ENCODE data around the gene IRF7.

IRF7 gene

GRCh38 chr11:620201-620600 is 4.5 kb upstream of the IRF7 start:
- DNase-seq (ENCODE audit: low read depth), result no peak

DNA sequence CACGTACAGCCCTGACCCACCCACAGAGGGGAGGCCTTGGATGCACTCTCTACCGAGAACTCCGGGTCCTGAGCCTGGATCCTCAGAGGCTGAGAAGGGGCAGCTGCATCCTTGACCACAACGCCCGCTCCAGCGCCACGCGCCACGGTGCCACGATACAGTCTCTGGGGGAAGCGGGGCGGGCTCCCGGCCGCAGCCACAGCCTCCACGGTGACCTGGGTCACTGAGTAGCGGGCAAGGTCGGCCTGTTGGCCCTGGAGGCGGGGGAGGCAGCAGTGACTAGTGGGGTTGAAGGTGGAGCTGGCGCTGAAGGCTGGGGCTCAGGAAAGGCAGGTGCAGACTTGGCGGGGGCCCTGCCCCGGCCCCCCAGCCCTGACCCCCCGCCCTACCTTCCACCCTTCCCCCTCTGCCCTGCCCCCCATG is 3.9 kb upstream of the IRF7 start:
- TF ChIP-seq, protein P1, sequence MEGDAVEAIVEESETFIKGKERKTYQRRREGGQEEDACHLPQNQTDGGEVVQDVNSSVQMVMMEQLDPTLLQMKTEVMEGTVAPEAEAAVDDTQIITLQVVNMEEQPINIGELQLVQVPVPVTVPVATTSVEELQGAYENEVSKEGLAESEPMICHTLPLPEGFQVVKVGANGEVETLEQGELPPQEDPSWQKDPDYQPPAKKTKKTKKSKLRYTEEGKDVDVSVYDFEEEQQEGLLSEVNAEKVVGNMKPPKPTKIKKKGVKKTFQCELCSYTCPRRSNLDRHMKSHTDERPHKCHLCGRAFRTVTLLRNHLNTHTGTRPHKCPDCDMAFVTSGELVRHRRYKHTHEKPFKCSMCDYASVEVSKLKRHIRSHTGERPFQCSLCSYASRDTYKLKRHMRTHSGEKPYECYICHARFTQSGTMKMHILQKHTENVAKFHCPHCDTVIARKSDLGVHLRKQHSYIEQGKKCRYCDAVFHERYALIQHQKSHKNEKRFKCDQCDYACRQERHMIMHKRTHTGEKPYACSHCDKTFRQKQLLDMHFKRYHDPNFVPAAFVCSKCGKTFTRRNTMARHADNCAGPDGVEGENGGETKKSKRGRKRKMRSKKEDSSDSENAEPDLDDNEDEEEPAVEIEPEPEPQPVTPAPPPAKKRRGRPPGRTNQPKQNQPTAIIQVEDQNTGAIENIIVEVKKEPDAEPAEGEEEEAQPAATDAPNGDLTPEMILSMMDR (conservative IDR thresholded peaks at IDR 0.05; ENCODE audit: low read depth, low read length), result no peak
- no peak overlapping the region for H3K4me3 ChIP-seq (ENCODE audit: low read length)
- no peak for DNase-seq (ENCODE audit: low read depth)

More at GRCh38 chr11:620201-620600, 4.5 kb upstream of the IRF7 start:
- H3K4me3 ChIP-seq (ENCODE audit: low read length), result no peak overlapping the region
- TF ChIP-seq, protein P1 (conservative IDR thresholded peaks at IDR 0.05; ENCODE audit: low read depth, low read length), result no peak

- TF ChIP-seq, protein P1 (conservative IDR thresholded peaks at IDR 0.05; ENCODE audit: low read depth, low read length), result no peak
- no peak overlapping the region for H3K4me3 ChIP-seq (ENCODE audit: low read length)
- DNase-seq (ENCODE audit: low read depth), result no peak
Measured at GRCh38 chr11:618856-619627, 3.3 kb upstream of the IRF7 start.

GRCh38 chr11:617912-618682 is 2.3 kb upstream of the IRF7 start:
- TF ChIP-seq, protein P1 (conservative IDR thresholded peaks at IDR 0.05; ENCODE audit: low read depth, low read length), result no peak
- DNase-seq (ENCODE audit: low read depth), result no peak
- no peak overlapping the region for H3K4me3 ChIP-seq (ENCODE audit: low read length)

DNA sequence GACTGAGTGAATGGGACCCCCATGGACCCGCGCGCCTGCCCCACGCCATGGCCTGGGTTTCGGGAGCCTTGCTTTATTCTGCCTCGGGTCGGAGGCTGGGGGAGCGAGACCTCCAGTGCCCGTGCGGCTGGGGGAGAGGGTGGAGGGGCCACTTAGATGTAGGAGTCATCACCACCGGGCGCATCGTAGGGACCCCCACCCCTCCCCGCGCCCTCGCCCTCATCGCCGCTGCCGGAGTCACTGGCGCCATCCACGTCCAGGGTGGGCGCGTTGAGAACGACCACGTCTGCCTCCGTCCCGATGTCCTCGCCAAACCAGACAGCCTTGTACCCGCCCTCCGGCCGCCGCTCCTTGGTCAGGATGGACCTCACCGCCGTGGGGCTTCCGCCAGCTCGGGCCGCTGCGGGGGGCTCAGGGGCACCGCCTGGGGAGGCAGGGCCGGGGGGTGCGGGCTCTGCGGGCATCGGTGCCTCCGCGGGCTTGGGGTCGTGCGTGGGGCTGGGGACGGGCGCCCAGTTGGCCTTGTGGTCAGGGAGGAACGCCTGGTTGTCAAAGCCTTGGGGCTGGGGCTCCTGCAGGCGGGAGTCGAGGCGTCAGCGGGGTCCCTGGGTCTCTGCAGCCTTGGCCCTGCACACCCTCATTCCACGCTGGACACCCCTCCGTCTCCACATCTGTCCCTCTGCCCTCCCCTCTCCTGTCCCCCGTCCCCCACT is 1.6 kb upstream of the IRF7 start:
- no peak for DNase-seq (ENCODE audit: low read depth)
- TF ChIP-seq, protein P1 (conservative IDR thresholded peaks at IDR 0.05; ENCODE audit: low read depth, low read length), result no peak
- H3K4me3 ChIP-seq (ENCODE audit: low read length), result no peak overlapping the region

GRCh38 chr11:616320-617198 is 809 bp upstream of the IRF7 start:
- TF ChIP-seq, protein P1 (conservative IDR thresholded peaks at IDR 0.05; ENCODE audit: low read depth, low read length), result no peak
- DNase-seq (ENCODE audit: low read depth), result no peak
- no peak overlapping the region for H3K4me3 ChIP-seq (ENCODE audit: low read length)

Data from retinal pigment epithelial cell (primary cell).